H1 (cell line): ENCODE results near the gene ZIC5. TPM values are rescaled to one million over a fixed set of nuclear protein-coding genes. Genes with fewer than 3 reads are reported as not detected.

ENCODE experiments used
- CHD7 ChIP-seq: fragments of 300-600 bp; sonication (generic); IDR thresholded peaks from 2 replicates; pipeline ENCODE4 v1.7.1; 2012; ENCODE audit warnings: low read length, moderate library complexity, mild to moderate bottlenecking, inconsistent platforms; ENCODE audit not compliant: insufficient replicate concordance
- KDM1A ChIP-seq: fragments of 200-600, 300-600 bp; sonication (generic); IDR thresholded peaks from 2 replicates; pipeline ENCODE4 v1.7.1; 2016; ENCODE audit warnings: mild to moderate bottlenecking, low read length, borderline replicate concordance
- TAF7 ChIP-seq: optimal IDR thresholded peaks from 2 replicates; pipeline ENCODE3; 2011; ENCODE audit warnings: low read depth, mild to moderate bottlenecking, inconsistent platforms, low read length, moderate library complexity, borderline replicate concordance
- YY1 ChIP-seq: IDR thresholded peaks from 2 replicates; pipeline ENCODE4 v1.6.1; 2011; ENCODE audit warnings: low read depth, mild to moderate bottlenecking, low read length
- polyA plus RNA-seq, 7 experiments: library from polyadenylated mRNA; depleted of rRNA in 3 of 7; stranded (reverse) in 5 of 7; unstranded in 2 of 7; fragments of >200 nt in 5 of 7; fragments of 200-250 nt in 2 of 7; gene quantifications; 1 replicate in 5 of 7; 2 replicates in 1 of 7; 4 replicates in 1 of 7; pipeline versions ENCODE4 v1.2.1 to v1.2.3, GENCODE V29; 2011 to 2013; ENCODE audit warnings: missing spikeins in 2 of 7, mixed read lengths in 2 of 7
- total RNA-seq: library from RNA; stranded (reverse); fragmentation: NEBNext Ultra II Directional; extraction: Animal tissue kit (Norgen Biotek cat#: 25700); gene quantifications from 2 replicates; pipeline ENCODE4 v1.2.1, GENCODE V29; 2021

Gene ZIC5
- total and polyA plus RNA-seq, 2 of the 8 experiments (the other 6 are each of a cell fraction or from before 2014, with no cell fraction given) = 14.2 to 52.7 TPM

- no peak for TF ChIP-seq CHD7
- TF ChIP-seq YY1 = no peak
- peak; percentile 10 for TF ChIP-seq TAF7
- TF ChIP-seq KDM1A = no peak
These were observed 13.1 kb upstream of the ZIC5 start (continued) for GRCh38 chr13:99984461-99985240.
